HepG2 (cell line): Measurements from ENCODE around the gene CST1. TPM values are rescaled to one million over a fixed set of nuclear protein-coding genes. Genes with fewer than 3 reads are reported as not detected.

Experiments used
- ATF4 ChIP-seq, 2 experiments: fragments of 450-650 bp in 1 of 2; sonication (generic) in 1 of 2; formaldehyde crosslinking; IDR thresholded peaks; 2 replicates each; pipeline versions ENCODE4 v1.5.0 to v1.8.0; 2020 to 2022; ENCODE audit warnings: mild to moderate bottlenecking in 1 of 2, missing genetic modification reagents in 1 of 2
- ATM ChIP-seq: fragments of 450-650 bp; IDR thresholded peaks from 2 replicates; pipeline ENCODE4 v1.7.1; 2017; ENCODE audit warnings: mild to moderate bottlenecking, borderline replicate concordance
- CREBL2 ChIP-seq: sonication (generic); formaldehyde crosslinking; IDR thresholded peaks from 2 replicates; pipeline ENCODE4 v1.8.1; 2023; ENCODE audit warnings: missing genetic modification reagents, mild to moderate bottlenecking, borderline replicate concordance
- FOXA1 ChIP-seq, 2 experiments: fragments of 450-650 bp in 1 of 2; sonication (generic) in 1 of 2; formaldehyde crosslinking in 1 of 2; IDR thresholded peaks; 2 replicates each; pipeline versions ENCODE4 v1.4.0 to v1.6.1; 2016 to 2020; ENCODE audit warnings: missing genetic modification reagents in 1 of 2
- FOXM1 ChIP-seq: sonication (generic); formaldehyde crosslinking; IDR thresholded peaks from 2 replicates; pipeline ENCODE4 v1.5.0; 2020; ENCODE audit warnings: missing genetic modification reagents
- FOXP1 ChIP-seq, 2 experiments: fragments of 450-650 bp in 1 of 2; IDR thresholded peaks; 2 replicates each; pipeline ENCODE4 v1.6.1; 2017 to 2018; ENCODE audit warnings: antibody characterized with exemption in 1 of 2
- JDP2 ChIP-seq: sonication (generic); formaldehyde crosslinking; IDR thresholded peaks from 2 replicates; pipeline ENCODE4 v1.8.1; 2022; ENCODE audit warnings: missing genetic modification reagents, borderline replicate concordance
- NBN ChIP-seq: fragments of 450-650 bp; conservative IDR thresholded peaks from 2 replicates; pipeline ENCODE4 v1.6.1; 2017
- NFRKB ChIP-seq: fragments of 450-650 bp; IDR thresholded peaks from 2 replicates; pipeline ENCODE4 v1.6.1; 2017
- NONO ChIP-seq, 2 experiments: fragments of 450-650 bp in 1 of 2; sonication (generic) in 1 of 2; formaldehyde crosslinking in 1 of 2; IDR thresholded peaks in 1 of 2; conservative IDR thresholded peaks in 1 of 2; 2 replicates each; pipeline versions ENCODE4 v1.6.1 to v1.8.0; 2017 to 2022; ENCODE audit warnings: mild to moderate bottlenecking in 1 of 2, missing genetic modification reagents in 1 of 2, moderate library complexity in 1 of 2
- SOX6 ChIP-seq, 2 experiments: fragments of 450-650 bp in 1 of 2; sonication (generic) in 1 of 2; formaldehyde crosslinking in 1 of 2; IDR thresholded peaks; 2 replicates each; pipeline versions ENCODE4 v1.4.0 to v1.6.1; 2017 to 2020; ENCODE audit warnings: antibody characterized with exemption in 1 of 2, mild to moderate bottlenecking in 1 of 2, missing genetic modification reagents in 1 of 2
- SRSF1 ChIP-seq: fragments of 200-400 bp; formaldehyde crosslinking; optimal IDR thresholded peaks from 2 replicates; pipeline ENCODE3; 2017; ENCODE audit warnings: mild to moderate bottlenecking, low read depth, low read length, moderate library complexity
- TIGD3 ChIP-seq: sonication (generic); formaldehyde crosslinking; IDR thresholded peaks from 2 replicates; pipeline ENCODE4 v1.5.1; 2020; ENCODE audit warnings: mild to moderate bottlenecking, missing genetic modification reagents, borderline replicate concordance
- ZNF207 ChIP-seq: fragments of 450-650 bp; IDR thresholded peaks from 2 replicates; pipeline ENCODE4 v1.6.1; 2016; ENCODE audit warnings: antibody characterized with exemption, borderline replicate concordance
- polyA plus RNA-seq, 8 experiments: library from polyadenylated mRNA; depleted of rRNA in 3 of 8; stranded (reverse) in 7 of 8; unstranded in 1 of 8; fragments of >200 nt; fragmentation: Illumina TruSeq in 4 of 8; extraction: Trizol in 4 of 8; gene quantifications; 2 replicates each; pipeline versions ENCODE4 v1.2.1 to v1.2.3, GENCODE V29; 2011 to 2016; ENCODE audit warnings: low read depth in 4 of 8, missing spikeins in 1 of 8, mixed read lengths in 1 of 8; ENCODE audit not compliant: insufficient read depth in 1 of 8
- total RNA-seq, 5 experiments: library from RNA; depleted of rRNA; stranded (reverse); fragments of >200 nt; fragmentation: Illumina TruSeq; extraction: Trizol; gene quantifications; 2 replicates each; pipeline ENCODE4 v1.2.3, GENCODE V29; 2016; ENCODE audit warnings: low read depth in 1 of 5
- TF ChIP-seq, protein P1 (sequence below): IDR thresholded peaks from 2 replicates; pipeline ENCODE4 v1.6.1; 2016; ENCODE audit warnings: missing compliant biosample characterization, missing genetic modification reagents, borderline replicate concordance
- TF ChIP-seq, protein P2 (sequence below): fragments of 450-650 bp; IDR thresholded peaks from 2 replicates; pipeline ENCODE4 v1.6.1; 2017

CST1 gene
- total and polyA plus RNA-seq, 2 of the 13 experiments (the other 11 are each of a cell fraction or from before 2014, with no cell fraction given): 0.09 TPM; not detected in 1

DNA sequence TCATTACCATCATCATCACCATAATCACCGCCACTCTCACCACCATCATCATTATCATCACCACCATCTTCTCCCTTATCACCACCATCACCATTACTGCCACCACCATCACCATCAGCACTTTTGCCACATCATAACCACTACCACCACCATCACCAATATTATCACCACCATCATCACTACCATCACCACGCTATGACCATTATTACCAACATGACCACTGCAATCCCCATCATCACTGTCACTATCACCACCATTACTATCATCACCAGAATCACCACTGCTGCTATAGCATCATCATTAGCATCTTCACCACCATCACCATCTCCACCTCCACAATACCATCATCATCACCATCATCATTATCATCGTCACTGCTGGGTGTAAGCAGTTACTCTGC, 25.6 kb downstream of the CST1 start (continued):
- TF ChIP-seq TIGD3 (no peak), SOX6 (IDR thresholded peaks at IDR 0.05) (0 out of 2 replicates have a peak, but pooled peaks have one; percentile 62), SOX6 (CRISPR knock-in tag; IDR thresholded peaks at IDR 0.05) (no peak), ATM (peak; percentile 77; the same call in 1 of the 2 replicates), CREBL2 (CRISPR knock-in tag) (no peak), FOXA1 (IDR thresholded peaks at IDR 0.05) (0 out of 2 replicates have a peak, but pooled peaks have one; percentile 16), FOXA1 (CRISPR knock-in tag; IDR thresholded peaks at IDR 0.05) (no peak), ZNF207 (peak; percentile 68; the same call in 1 of the 2 replicates), ATF4 (CRISPR knock-in tag; IDR thresholded peaks at IDR 0.05) (no peak), FOXM1 (CRISPR knock-in tag) (no peak), NBN (peak; percentile 96), FOXP1 (IDR thresholded peaks at IDR 0.05) (peak; percentile 62; the same call in 1 of the 2 replicates), FOXP1 (CRISPR knock-in tag; IDR thresholded peaks at IDR 0.05) (no peak), SRSF1 (no peak), NONO (IDR thresholded peaks at IDR 0.05) (0 out of 2 replicates have a peak, but pooled peaks have one; percentile 44), NONO (CRISPR knock-in tag; conservative IDR thresholded peaks at IDR 0.05) (no peak), NFRKB (peak; percentile 53), JDP2 (CRISPR knock-in tag) (no peak)
- TF ChIP-seq, protein P1, sequence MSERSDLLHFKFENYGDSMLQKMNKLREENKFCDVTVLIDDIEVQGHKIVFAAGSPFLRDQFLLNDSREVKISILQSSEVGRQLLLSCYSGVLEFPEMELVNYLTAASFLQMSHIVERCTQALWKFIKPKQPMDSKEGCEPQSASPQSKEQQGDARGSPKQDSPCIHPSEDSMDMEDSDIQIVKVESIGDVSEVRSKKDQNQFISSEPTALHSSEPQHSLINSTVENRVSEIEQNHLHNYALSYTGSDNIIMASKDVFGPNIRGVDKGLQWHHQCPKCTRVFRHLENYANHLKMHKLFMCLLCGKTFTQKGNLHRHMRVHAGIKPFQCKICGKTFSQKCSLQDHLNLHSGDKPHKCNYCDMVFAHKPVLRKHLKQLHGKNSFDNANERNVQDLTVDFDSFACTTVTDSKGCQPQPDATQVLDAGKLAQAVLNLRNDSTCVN (CRISPR knock-in tag): no peak
- TF ChIP-seq, protein P2, sequence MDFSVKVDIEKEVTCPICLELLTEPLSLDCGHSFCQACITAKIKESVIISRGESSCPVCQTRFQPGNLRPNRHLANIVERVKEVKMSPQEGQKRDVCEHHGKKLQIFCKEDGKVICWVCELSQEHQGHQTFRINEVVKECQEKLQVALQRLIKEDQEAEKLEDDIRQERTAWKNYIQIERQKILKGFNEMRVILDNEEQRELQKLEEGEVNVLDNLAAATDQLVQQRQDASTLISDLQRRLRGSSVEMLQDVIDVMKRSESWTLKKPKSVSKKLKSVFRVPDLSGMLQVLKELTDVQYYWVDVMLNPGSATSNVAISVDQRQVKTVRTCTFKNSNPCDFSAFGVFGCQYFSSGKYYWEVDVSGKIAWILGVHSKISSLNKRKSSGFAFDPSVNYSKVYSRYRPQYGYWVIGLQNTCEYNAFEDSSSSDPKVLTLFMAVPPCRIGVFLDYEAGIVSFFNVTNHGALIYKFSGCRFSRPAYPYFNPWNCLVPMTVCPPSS: peak; percentile 87
